HG03066 (cell line): ENCODE measurements around the gene MED10.
"Not testable (repeated sequence)": the region's sequence is repeated elsewhere in the genome, so short reads cannot be mapped to it uniquely, and the experiment has no call there.

Experiments used
- ATAC-seq: cut with Tn5 transposase; IDR thresholded peaks from one replicate; pipeline ENCODE4 v1.9.1; 2021; ENCODE audit warnings: low read depth; ENCODE audit not compliant: unreplicated experiment

MED10 gene

GRCh38 chr5:6376974-6377520, 1.3 kb downstream of the MED10 start:
- no peak for ATAC-seq

- no peak for ATAC-seq
Measured at GRCh38 chr5:6373081-6373846, 5.1 kb downstream of the MED10 start.

GRCh38 chr5:6372251-6373080, 5.9 kb downstream of the MED10 start:
- no peak for ATAC-seq

GRCh38 chr5:6371079-6371810, 7.1 kb downstream of the MED10 start:
- no peak for ATAC-seq

GRCh38 chr5:6370580-6370979, 7.8 kb downstream of the MED10 start:
- no peak for ATAC-seq

GRCh38 chr5:6365977-6366590, 12.3 kb downstream of the MED10 start:
- no peak for ATAC-seq

- no peak for ATAC-seq
Measured at GRCh38 chr5:6365142-6365976, 13.0 kb downstream of the MED10 start.

GRCh38 chr5:6363454-6364011, 14.8 kb downstream of the MED10 start:
- ATAC-seq: not testable (repeated sequence)

GRCh38 chr5:6362846-6363245, 15.5 kb downstream of the MED10 start:
- no peak for ATAC-seq

GRCh38 chr5:6361101-6361500, 17.2 kb downstream of the MED10 start:
- no peak for ATAC-seq

GRCh38 chr5:6360323-6361072, 17.8 kb downstream of the MED10 start:
- ATAC-seq: no peak

- no peak for ATAC-seq
Measured at GRCh38 chr5:6359555-6360322, 18.6 kb downstream of the MED10 start.

- ATAC-seq: no peak
Measured at GRCh38 chr5:6358434-6358820, 19.9 kb downstream of the MED10 start.

GRCh38 chr5:6357817-6358433, 20.4 kb downstream of the MED10 start:
- ATAC-seq: not testable (repeated sequence)

- ATAC-seq: no peak
Measured at GRCh38 chr5:6356578-6357164, 21.7 kb downstream of the MED10 start.

GRCh38 chr5:6355294-6355693, 23.1 kb downstream of the MED10 start:
- no peak for ATAC-seq

- no peak for ATAC-seq
Measured at GRCh38 chr5:6354848-6355247, 23.5 kb downstream of the MED10 start.
